GM12864 (cell line): ENCODE results near the gene NDUFC2.
"Not testable (repeated sequence)": the region's sequence is repeated elsewhere in the genome, so short reads cannot be mapped to it uniquely, and the experiment has no call there.

Source experiments
- DNase-seq: peaks from one replicate; pipeline ENCODE4 v3.0.0-alpha.2; 2011; ENCODE audit warnings: low read depth
- H3K4me3 ChIP-seq: 2 replicates; pipeline ENCODE4 v1.5.1; 2011; ENCODE audit warnings: mild to moderate bottlenecking, low read depth, low read length, control low read depth
- TF ChIP-seq, protein P1 (sequence below): IDR thresholded peaks from 2 replicates; pipeline ENCODE4 v1.5.1; 2011; ENCODE audit warnings: low read depth, mild to moderate bottlenecking, moderate library complexity, low read length, control low read depth, inconsistent platforms; ENCODE audit errors: missing control alignments

The NDUFC2 gene

DNA sequence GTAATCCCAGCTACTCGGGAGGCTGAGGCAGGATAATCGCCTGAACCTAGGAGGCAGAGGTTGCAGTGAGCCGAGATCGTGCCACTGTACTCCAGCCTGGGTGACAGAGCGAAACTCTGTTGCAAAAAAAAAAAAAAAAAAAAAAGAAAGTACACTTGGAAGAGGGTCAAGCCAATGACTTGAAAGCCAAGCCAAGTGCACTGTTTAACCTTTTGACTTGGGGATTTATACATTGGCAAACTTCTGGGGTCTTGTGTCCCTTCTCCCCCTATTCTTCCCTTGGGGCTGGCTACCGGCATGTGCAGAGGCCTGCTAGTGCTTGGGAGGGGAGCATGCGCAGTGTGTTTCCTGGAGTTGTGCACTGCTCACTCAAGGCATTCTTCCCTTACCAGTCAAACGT lies 30.3 kb downstream of the NDUFC2 start:
- no peak overlapping the region for H3K4me3 ChIP-seq
- TF ChIP-seq, protein P1, sequence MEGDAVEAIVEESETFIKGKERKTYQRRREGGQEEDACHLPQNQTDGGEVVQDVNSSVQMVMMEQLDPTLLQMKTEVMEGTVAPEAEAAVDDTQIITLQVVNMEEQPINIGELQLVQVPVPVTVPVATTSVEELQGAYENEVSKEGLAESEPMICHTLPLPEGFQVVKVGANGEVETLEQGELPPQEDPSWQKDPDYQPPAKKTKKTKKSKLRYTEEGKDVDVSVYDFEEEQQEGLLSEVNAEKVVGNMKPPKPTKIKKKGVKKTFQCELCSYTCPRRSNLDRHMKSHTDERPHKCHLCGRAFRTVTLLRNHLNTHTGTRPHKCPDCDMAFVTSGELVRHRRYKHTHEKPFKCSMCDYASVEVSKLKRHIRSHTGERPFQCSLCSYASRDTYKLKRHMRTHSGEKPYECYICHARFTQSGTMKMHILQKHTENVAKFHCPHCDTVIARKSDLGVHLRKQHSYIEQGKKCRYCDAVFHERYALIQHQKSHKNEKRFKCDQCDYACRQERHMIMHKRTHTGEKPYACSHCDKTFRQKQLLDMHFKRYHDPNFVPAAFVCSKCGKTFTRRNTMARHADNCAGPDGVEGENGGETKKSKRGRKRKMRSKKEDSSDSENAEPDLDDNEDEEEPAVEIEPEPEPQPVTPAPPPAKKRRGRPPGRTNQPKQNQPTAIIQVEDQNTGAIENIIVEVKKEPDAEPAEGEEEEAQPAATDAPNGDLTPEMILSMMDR: no peak
- DNase-seq: no peak

DNA sequence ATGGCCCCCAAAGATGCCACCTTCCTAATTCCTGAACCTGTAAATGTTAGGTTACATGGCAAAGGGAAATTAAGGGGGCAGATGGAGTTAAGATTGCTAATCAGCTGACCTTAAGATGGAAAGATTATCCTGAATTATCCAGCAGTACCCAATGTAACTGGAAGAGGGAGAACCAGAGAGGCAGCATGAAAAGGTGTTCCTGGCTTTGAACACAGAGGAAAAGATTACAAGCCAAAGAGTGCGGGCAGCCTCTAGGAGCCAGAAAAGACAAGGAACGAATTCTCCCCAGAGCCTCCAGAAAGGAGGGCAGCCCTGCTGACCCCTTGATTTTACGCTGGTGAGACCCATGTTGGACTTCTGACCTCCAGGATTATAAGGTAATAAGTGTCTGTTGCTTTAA lies 31.1 kb downstream of the NDUFC2 start:
- TF ChIP-seq, protein P1: no peak
- no peak for DNase-seq
- H3K4me3 ChIP-seq: no peak overlapping the region

DNA sequence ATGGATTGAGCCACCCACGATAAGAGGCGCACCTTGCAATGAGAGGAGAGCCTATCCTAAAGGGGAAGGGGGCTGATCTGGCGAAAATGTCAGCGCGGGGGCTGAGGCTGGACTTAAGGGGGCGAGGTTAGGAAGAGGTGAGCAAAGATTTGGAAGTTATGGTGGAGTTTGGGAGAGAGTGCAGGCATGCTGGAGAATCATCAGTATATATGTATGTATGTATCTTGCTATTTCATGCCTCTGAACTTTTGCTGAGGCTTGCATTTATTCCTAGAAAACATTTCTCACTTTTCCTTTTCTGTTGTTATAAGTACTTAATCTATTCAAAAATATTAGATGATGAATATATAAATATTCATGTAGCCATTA lies 33.2 kb downstream of the NDUFC2 start:
- no peak for DNase-seq
- TF ChIP-seq, protein P1: no peak
- H3K4me3 ChIP-seq: no peak overlapping the region

DNA sequence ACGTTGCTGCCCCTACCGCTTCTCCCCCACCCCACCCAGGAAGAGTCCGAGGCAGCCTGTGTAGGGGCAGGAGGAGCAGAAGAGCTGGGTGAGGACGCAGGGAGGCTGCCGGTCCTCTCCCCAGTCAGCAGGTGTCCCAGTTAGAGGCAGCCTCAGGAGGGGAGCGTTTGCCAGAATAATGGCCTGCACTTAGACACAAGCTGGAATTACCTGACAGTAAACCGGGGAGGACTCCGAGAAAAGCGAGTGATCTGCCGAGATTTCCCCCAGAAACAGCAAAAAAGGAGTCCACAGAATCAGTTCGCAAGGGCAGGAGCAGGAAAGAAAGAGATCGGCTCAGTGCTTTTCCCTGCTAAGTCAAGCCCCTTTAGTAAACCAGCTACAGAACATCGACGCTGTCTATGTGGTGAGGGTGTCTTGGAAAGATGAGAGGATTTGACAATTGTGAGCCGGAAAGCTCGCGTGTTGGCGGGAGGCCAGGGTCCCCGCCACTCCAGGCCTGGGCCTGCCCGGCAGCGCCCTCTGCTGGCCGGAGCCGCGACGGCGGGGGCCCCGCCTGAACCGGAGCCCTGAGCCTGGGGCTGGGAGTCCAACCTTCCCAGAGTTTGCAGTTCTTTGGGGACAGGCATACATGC lies 33.7 kb downstream of the NDUFC2 start:
- H3K4me3 ChIP-seq: peak overlapping the region; percentile 20
- no peak for DNase-seq
- TF ChIP-seq, protein P1: peak; percentile 97

DNA sequence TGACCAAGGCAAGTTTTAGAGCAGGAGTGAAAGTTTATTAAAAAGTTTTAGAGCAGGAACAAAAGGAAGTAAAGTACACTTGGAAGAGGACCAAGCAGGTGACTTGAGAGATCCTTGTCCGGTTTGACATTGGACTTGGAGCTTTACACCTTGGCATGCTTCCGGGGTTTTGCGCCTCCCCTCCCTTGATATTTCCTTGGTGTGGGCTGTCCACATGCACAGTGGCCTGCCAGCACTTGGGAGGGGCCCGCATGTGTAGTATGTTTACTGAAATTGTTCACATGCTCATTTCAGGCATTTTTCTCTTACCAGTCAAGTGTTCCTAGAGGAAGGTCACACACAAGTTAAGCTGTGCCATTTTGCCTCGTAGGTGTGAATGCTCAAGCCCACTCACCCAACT lies 35.0 kb downstream of the NDUFC2 start:
- no peak overlapping the region for H3K4me3 ChIP-seq
- DNase-seq: no peak
- TF ChIP-seq, protein P1: no peak

DNA sequence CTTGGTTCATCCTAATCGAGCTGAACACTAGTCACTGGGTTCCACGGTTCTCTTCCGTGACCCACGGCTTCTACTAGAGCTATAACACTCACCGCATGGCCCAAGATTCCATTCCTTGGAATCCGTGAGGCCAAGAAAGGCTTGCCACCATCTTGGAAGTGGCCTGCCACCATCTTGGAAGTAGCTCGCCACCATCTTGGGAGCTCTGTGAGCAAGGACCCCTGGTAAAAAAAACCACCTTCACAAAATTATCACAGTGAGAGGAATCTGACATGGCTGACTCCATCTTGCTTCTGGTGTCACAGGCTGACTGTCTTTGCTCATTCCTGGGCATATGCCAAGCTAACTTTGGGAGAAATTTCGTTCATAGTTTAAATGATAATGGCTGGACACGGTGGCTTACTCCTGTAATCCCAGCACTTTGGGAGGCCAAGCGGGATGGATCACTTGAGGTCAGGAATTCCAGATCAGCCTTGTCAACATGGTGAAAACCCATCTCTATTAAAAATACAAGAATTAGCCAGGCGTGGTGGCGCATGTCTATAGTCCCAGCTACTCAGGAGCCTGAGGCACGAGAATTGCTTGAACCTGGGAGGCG lies 37.7 kb downstream of the NDUFC2 start:
- TF ChIP-seq, protein P1: no peak
- DNase-seq: no peak

DNA sequence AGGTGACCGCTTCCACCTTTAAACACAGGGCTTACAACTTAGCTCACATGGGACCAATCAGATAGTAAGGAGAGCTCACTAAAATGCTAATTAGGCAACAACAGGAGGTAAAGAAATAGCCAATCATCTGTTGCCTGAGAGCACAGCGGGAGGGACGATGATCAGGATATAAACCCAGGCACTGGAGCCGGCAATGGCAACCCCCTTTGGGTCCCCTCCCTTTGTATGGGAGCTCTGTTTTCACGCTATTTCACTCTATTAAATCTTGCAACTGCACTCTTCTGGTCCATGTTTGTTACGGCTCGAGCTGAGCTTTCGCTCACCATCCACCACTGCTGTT lies 38.3 kb downstream of the NDUFC2 start:
- DNase-seq, H3K4me3 ChIP-seq: not testable (repeated sequence)

More for the DNA sequence above, 37.7 kb downstream of the NDUFC2 start:
- H3K4me3 ChIP-seq: no peak overlapping the region
